Lung (tissue), 12 donors: ENCODE data around the gene HTRA3. TPM values are rescaled to one million over a fixed set of nuclear protein-coding genes. Genes with fewer than 3 reads are reported as not detected.

ENCODE experiments used
- ATAC-seq: fragments of 200-7000 bp; cut with Tn5 transposase; one replicate; pipeline ENCODE4 v1.9.1; 2020; ENCODE audit warnings: moderate number of reproducible peaks; ENCODE audit not compliant: insufficient read depth, low FRiP score
- DNase-seq, 3 donors: peaks; one replicate each; pipeline ENCODE4 v3.0.0-alpha.2; 2013 to 2017
- H3K27ac ChIP-seq, 2 donors: one replicate each; pipeline ENCODE4 v1.5.1; 2013; ENCODE audit warnings: mild to moderate bottlenecking in 2 of 2, moderate library complexity in 2 of 2, control low read depth in 1 of 2, inconsistent platforms in 1 of 2, low read depth in 1 of 2, low read length in 1 of 2
- H3K27me3 ChIP-seq, 3 donors: one replicate each; pipeline ENCODE4 v1.5.1; 2013; ENCODE audit warnings: low read length in 2 of 3; ENCODE audit not compliant: control insufficient read depth in 3 of 3, insufficient read depth in 3 of 3
- H3K36me3 ChIP-seq, 4 donors: one replicate each; pipeline ENCODE4 v1.5.1; 2013; ENCODE audit warnings: low read length in 4 of 4, mild to moderate bottlenecking in 1 of 4, moderate library complexity in 1 of 4; ENCODE audit not compliant: control insufficient read depth in 4 of 4, insufficient read depth in 4 of 4
- H3K4me1 ChIP-seq, 5 donors: one replicate each; pipeline ENCODE4 v1.5.1; 2013; ENCODE audit warnings: low read length in 5 of 5, mild to moderate bottlenecking in 2 of 5, moderate library complexity in 1 of 5; ENCODE audit not compliant: control insufficient read depth in 5 of 5, insufficient read depth in 5 of 5
- H3K4me3 ChIP-seq: one replicate; pipeline ENCODE4 v1.5.1; 2013; ENCODE audit warnings: mild to moderate bottlenecking, control low read depth, moderate library complexity
- H3K9ac ChIP-seq, 2 donors: one replicate each; pipeline ENCODE4 v1.5.1; 2013; ENCODE audit warnings: low read length in 2 of 2, control low read depth in 1 of 2; ENCODE audit not compliant: insufficient read depth in 1 of 2
- H3K9me3 ChIP-seq, 4 donors: one replicate each; pipeline ENCODE4 v1.5.1; 2013; ENCODE audit warnings: low read length in 3 of 4, mild to moderate bottlenecking in 1 of 4, moderate library complexity in 1 of 4; ENCODE audit not compliant: control insufficient read depth in 4 of 4, insufficient read depth in 3 of 4
- WGBS, 2 donors: extraction: QIAGEN DNeasy Blood & Tissue Kit; methylation state at CpG; one replicate each; pipeline ENCODE4 v1.1.7; 2013; 5-methylcytosine and 5-hydroxymethylcytosine counted together
- polyA plus RNA-seq, 2 donors: library from polyadenylated mRNA; stranded (reverse); fragments of 200-250 nt; gene quantifications; one replicate each; pipeline ENCODE4 v1.2.1, GENCODE V29; 2013
- total RNA-seq, 2 donors: library from RNA; depleted of rRNA in 1 of 2; stranded (reverse); fragments of >200 nt in 1 of 2; gene quantifications; one replicate each; pipeline ENCODE4 v1.2.1, GENCODE V29; 2014 to 2021
- TF ChIP-seq, protein P1 (sequence below): IDR thresholded peaks from 2 replicates; pipeline ENCODE4 v1.5.1; 2012; ENCODE audit warnings: mild to moderate bottlenecking; ENCODE audit errors: control extremely low read depth, extremely low read depth
- donor health status: control.
- donor health status: control.
- donor health status: Bipolar disorder and iron deficiency.
- donor health status: healthy.
- donor health status: DM: yes; HTN: yes; CAD: no.

Gene HTRA3
- total and polyA plus RNA-seq, 4 donors: 9.5 to 23.5 (median 17.8) TPM

DNA sequence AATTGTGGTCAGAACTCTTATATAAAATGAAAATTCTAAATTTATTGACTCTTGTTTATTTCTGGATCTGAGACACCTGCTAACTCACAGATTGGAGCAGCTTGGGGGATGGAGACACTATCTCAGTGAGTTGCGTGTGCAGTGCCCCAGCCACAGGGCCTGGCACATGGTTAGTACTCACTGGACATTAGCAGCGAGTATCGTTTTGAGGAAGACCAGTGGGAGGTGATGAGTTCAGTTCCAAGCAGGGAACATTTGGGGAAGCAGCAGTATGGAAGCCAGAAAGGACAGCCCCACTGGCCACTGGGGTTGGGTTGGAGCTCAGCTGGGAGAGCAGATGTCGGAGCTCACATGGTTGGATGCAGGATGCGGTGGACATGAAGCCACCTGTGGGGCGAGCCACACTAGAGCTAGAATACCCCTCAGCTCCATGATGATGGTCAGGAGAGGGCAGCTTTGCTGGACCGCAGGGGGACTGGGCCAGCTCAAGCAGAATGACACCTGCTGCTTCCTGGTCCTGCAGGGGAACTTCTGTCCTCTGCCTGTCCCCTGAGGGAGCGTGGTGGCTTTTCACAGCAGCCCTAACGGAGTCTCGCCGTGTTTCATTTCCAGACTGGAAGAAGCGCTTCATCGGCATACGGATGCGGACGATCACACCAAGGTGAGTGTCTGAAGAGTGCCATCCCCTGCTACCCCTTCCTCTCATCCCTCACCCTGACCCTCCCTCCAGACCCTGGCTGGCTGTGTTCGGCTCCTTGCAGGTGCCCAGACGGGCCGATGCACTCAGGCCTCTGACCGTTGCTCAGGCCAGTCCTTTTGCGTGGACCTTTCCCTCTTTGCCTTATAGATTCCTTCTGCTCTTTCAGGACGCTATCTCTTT lies 32.5 kb downstream of the HTRA3 start:
- TF ChIP-seq, protein P1, sequence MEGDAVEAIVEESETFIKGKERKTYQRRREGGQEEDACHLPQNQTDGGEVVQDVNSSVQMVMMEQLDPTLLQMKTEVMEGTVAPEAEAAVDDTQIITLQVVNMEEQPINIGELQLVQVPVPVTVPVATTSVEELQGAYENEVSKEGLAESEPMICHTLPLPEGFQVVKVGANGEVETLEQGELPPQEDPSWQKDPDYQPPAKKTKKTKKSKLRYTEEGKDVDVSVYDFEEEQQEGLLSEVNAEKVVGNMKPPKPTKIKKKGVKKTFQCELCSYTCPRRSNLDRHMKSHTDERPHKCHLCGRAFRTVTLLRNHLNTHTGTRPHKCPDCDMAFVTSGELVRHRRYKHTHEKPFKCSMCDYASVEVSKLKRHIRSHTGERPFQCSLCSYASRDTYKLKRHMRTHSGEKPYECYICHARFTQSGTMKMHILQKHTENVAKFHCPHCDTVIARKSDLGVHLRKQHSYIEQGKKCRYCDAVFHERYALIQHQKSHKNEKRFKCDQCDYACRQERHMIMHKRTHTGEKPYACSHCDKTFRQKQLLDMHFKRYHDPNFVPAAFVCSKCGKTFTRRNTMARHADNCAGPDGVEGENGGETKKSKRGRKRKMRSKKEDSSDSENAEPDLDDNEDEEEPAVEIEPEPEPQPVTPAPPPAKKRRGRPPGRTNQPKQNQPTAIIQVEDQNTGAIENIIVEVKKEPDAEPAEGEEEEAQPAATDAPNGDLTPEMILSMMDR: no peak
- ATAC-seq: no peak
- no peak overlapping the region for H3K27ac ChIP-seq
- 95 to 97% methylated on average over 22 of the region's 22 CpGs for WGBS, 2 donors
- H3K4me3 ChIP-seq: no peak overlapping the region
- no peaks in the 10 kb centered on the region for H3K36me3 ChIP-seq
- peaks cover 0 to 8% (median 2%) of the 10 kb centered on the region in 5 donors for H3K4me1 ChIP-seq
- H3K9ac ChIP-seq: no peak overlapping the region
- no peaks in the 10 kb centered on the region for H3K27me3 ChIP-seq
- DNase-seq: no peak
- H3K9me3 ChIP-seq: no peaks in the 10 kb centered on the region

DNA sequence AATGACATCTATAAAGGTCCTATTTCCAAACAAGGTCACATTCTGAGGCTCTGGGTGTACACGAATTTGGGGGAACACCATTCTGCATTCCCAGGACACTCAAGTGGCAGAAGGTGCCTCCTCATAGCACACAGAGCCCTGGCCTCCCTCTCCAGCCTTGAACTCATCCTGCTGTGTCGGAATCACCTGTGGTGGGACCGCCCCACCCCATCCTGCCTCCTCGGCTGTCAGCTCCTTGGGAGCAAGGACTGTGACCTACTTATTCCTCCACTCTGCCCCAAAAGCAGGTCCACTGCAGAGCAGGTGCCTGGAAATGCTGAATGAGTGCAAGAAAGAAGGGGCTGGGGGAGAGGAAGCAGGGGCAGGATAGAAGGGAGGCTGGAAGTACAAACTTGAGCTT lies 33.5 kb downstream of the HTRA3 start:
- TF ChIP-seq, protein P1: no peak
- no peaks in the 10 kb centered on the region for H3K36me3 ChIP-seq
- no peak for DNase-seq
- no peaks in the 10 kb centered on the region for H3K9me3 ChIP-seq
- peaks cover 0 to 8% (median 3%) of the 10 kb centered on the region in 5 donors for H3K4me1 ChIP-seq
- H3K27ac ChIP-seq: no peak overlapping the region
- 75 to 81% methylated on average over 4 of the region's 4 CpGs for WGBS, 2 donors
- no peak overlapping the region for H3K4me3 ChIP-seq
- no peaks in the 10 kb centered on the region for H3K27me3 ChIP-seq
- ATAC-seq: no peak
- H3K9ac ChIP-seq: no peak overlapping the region

DNA sequence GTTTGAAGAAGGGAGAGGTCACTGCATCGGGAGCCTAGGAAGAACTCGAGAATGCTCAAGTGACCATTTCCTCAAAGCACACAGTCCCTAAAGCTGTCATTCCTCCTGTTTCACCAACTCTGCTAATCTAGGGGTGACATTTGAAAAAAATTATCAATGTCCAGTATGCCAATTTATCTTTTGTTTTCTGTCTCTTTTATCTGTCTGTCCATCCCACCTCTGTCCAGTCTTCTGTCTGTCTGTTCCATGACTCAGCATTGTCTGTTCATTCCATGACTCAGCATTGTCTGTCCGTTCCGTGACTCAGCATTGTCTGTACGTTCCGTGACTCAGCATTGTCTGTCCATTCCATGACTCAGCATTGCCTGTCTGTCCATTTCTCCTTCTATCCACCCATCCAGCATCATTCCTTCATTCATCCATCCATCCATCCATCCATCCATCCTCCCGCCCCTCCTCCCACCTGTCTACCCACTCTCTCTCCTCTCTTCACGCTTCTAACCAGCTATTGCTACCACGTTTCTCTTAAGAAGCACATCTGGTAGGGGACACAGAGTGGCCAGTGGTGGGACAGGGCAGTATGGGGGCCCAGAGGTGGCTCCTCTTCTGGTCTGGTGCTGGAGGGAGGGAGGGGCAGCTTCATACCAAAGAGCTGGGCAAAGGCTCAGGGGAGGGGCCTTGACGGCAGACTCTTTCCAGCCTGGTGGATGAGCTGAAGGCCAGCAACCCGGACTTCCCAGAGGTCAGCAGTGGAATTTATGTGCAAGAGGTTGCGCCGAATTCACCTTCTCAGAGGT lies 34.1 kb downstream of the HTRA3 start:
- 69 to 71% methylated on average over 13 of the region's 13 CpGs for WGBS, 2 donors
- DNase-seq (no peak), ATAC-seq (no peak)
- Histone ChIP-seq H3K9ac (no peak overlapping the region), H3K4me3 (no peak overlapping the region), H3K9me3 (no peaks in the 10 kb centered on the region), H3K27ac (no peak overlapping the region), H3K27me3 (no peaks in the 10 kb centered on the region), H3K4me1 (peaks cover 0 to 9% (median 3%) of the 10 kb centered on the region in 5 donors), H3K36me3 (no peaks in the 10 kb centered on the region)
- TF ChIP-seq, protein P1: no peak
